GM12878 (cell line): Measurements from ENCODE around the gene NLGN4X. TPM values are rescaled to one million over a fixed set of nuclear protein-coding genes. Genes with fewer than 3 reads are reported as not detected.

ENCODE experiments used
- ATAC-seq: fragments of 200-7000 bp; cut with Tn5 transposase; 3 replicates; pipeline ENCODE4 v1.9.1; 2020; ENCODE audit warnings: mild to moderate bottlenecking, moderate library complexity
- BruUV-seq: library from RNA; stranded (reverse); fragments of 400-500 nt; replicated peaks from 2 replicates; lab custom pipeline; 2021; lab: Mats Ljungman, UMichigan
- CTCF ChIA-PET: fragments of 300-600 bp; sonication (Branson Sonifier 250); formaldehyde crosslinking; extraction: SDS; loops from one replicate; lab custom pipeline; 2021; ENCODE audit warnings: inconsistent platforms; lab: Yijun Ruan, JAX
- POLR2A ChIA-PET: fragments of 350-600 bp; formaldehyde crosslinking; extraction: SDS; loops from one replicate; lab custom pipeline; 2021; ENCODE audit warnings: inconsistent platforms; lab: Charles Lee
- RAD21 ChIA-PET: fragments of 300-600 bp; sonication (Branson Sonifier 250); formaldehyde crosslinking; loops from one replicate; lab custom pipeline; 2023; ENCODE audit warnings: antibody characterized with exemption; ENCODE audit not compliant: unreplicated experiment; lab: Charles Lee
- SMC1A ChIA-PET: fragments of 300-600 bp; sonication (Branson Sonifier 250); formaldehyde crosslinking; loops from one replicate; lab custom pipeline; 2023; ENCODE audit not compliant: unreplicated experiment, uncharacterized antibody; lab: Charles Lee
- DNase-seq: peaks from one replicate; pipeline ENCODE4 v3.0.0-alpha.2; 2011; ENCODE audit warnings: low read depth, low spot score
- FAIRE-seq: peaks from 3 replicates; lab custom pipeline; 2011; peaks lifted over from hg19 to GRCh38; lab: Jason Lieb, UNC
- H2AFZ ChIP-seq: 2 replicates; pipeline ENCODE4 v1.6.0; 2011; ENCODE audit warnings: low read depth, low read length, control low read depth; ENCODE audit not compliant: control insufficient read depth
- H3K27ac ChIP-seq: 2 replicates; pipeline ENCODE4 v1.5.1; 2011; ENCODE audit warnings: control low read depth; ENCODE audit not compliant: control insufficient read depth, insufficient read depth
- H3K27me3 ChIP-seq, 2 experiments: replicated peaks in 1 of 2; 2 replicates each; pipeline versions ENCODE4 v1.6.0 to v1.6.1; 2011; ENCODE audit warnings: low read length in 1 of 2; ENCODE audit not compliant: control insufficient read depth in 2 of 2, insufficient read depth in 2 of 2
- H3K36me3 ChIP-seq, 2 experiments: 2 replicates each; pipeline ENCODE4 v1.5.1; 2011; ENCODE audit warnings: low read length in 1 of 2; ENCODE audit not compliant: control insufficient read depth in 2 of 2, insufficient read depth in 2 of 2
- H3K4me1 ChIP-seq: 2 replicates; pipeline ENCODE4 v1.6.1; 2011; ENCODE audit warnings: mild to moderate bottlenecking, low read length, moderate library complexity, mixed read lengths; ENCODE audit not compliant: control insufficient read depth, insufficient read depth
- H3K4me2 ChIP-seq: 2 replicates; pipeline ENCODE4 v1.6.0; 2011; ENCODE audit warnings: control low read depth; ENCODE audit not compliant: control insufficient read depth, insufficient read depth
- H3K4me3 ChIP-seq: fragments of 200-600 bp; sonication (generic); 2 replicates; pipeline ENCODE4 v1.5.1; 2016
- H3K79me2 ChIP-seq: 2 replicates; pipeline ENCODE4 v1.6.0; 2011; ENCODE audit warnings: low read length; ENCODE audit not compliant: control insufficient read depth, insufficient read depth
- H3K9ac ChIP-seq: 2 replicates; pipeline ENCODE4 v1.8.0; 2011; ENCODE audit warnings: low read length, control low read depth, mixed read lengths; ENCODE audit not compliant: control insufficient read depth, insufficient read depth
- H3K9me3 ChIP-seq: replicated peaks from 3 replicates; pipeline ENCODE4 v1.5.1; 2011; ENCODE audit warnings: mild to moderate bottlenecking, low read length; ENCODE audit not compliant: control insufficient read depth, insufficient read depth
- H4K20me1 ChIP-seq: 2 replicates; pipeline ENCODE4 v1.6.0; 2011; ENCODE audit not compliant: control insufficient read depth, insufficient read depth
- BCL11A ChIP-seq: IDR thresholded peaks from 2 replicates; pipeline ENCODE4 v1.6.1; 2011; ENCODE audit warnings: low read depth, low read length
- JUND ChIP-seq: IDR thresholded peaks from 2 replicates; pipeline ENCODE4 v1.6.1; 2012; ENCODE audit warnings: low read depth, mild to moderate bottlenecking, low read length, improper control_type of control experiment, moderate library complexity
- NR2C2 ChIP-seq: IDR thresholded peaks from 2 replicates; pipeline ENCODE4 v1.6.1; 2011; ENCODE audit warnings: borderline replicate concordance, low read depth; ENCODE audit not compliant: control insufficient read depth, insufficient read length
- NRF1 ChIP-seq: conservative IDR thresholded peaks from 2 replicates; pipeline ENCODE4 v1.6.1; 2011; ENCODE audit warnings: mild to moderate bottlenecking, low read depth, low read length, improper control_type of control experiment
- POLR2AphosphoS5 ChIP-seq: IDR thresholded peaks from 2 replicates; pipeline ENCODE4 v1.6.1; 2011; ENCODE audit warnings: mild to moderate bottlenecking, low read length, inconsistent platforms
- REST ChIP-seq: IDR thresholded peaks from 2 replicates; pipeline ENCODE4 v1.6.1; 2012; ENCODE audit warnings: mild to moderate bottlenecking, low read depth, low read length
- RUNX3 ChIP-seq: IDR thresholded peaks from 2 replicates; pipeline ENCODE4 v1.6.1; 2012; ENCODE audit warnings: low read length, inconsistent platforms
- WGBS: methylation state at CpG from one replicate; pipeline ENCODE4 v1.1.6; 2016; ENCODE audit warnings: low lambda C conversion rate; ENCODE audit not compliant: insufficient replicate concordance, insufficient coverage; ENCODE audit errors: missing lambda C conversion rate; 5-methylcytosine and 5-hydroxymethylcytosine counted together
- in situ Hi-C: fragments of 300-500 bp; cut with MboI; formaldehyde crosslinking; loops from 9 replicates; pipeline ENCODE4 v1.14.3; 2018; ENCODE audit warnings: mixed read lengths
- intact Hi-C: fragments of 100-400 bp; cut with micrococcal nuclease; formaldehyde crosslinking; loops from one replicate; pipeline ENCODE4 v1.14.2; 2022; ENCODE audit not compliant: unreplicated experiment
- polyA plus RNA-seq, 11 experiments: library from polyadenylated mRNA; depleted of rRNA in 4 of 11; unstranded in 6 of 11; stranded (reverse) in 5 of 11; fragments of >200 nt; fragmentation: Nextera tagmentation in 4 of 11; fragmentation: Illumina TruSeq in 1 of 11; extraction: Ambion mirVana in 4 of 11; extraction: Trizol in 1 of 11; gene quantifications; 1 replicate in 1 of 11; 2 replicates in 10 of 11; pipeline versions ENCODE4 v1.2.1 to v1.2.3, GENCODE V29; 2011 to 2016; ENCODE audit warnings: inconsistent platforms in 2 of 11, missing spikeins in 2 of 11, low read depth in 1 of 11
- total RNA-seq, 4 experiments: library from RNA; depleted of rRNA in 3 of 4; stranded (reverse); fragments of >200 nt in 3 of 4; fragmentation: Illumina TruSeq in 1 of 4; extraction: Trizol in 1 of 4; gene quantifications; 2 replicates each; pipeline versions ENCODE4 v1.2.1 to v1.2.3, GENCODE V29; 2013 to 2021
- TF ChIP-seq, protein P1 (sequence below): IDR thresholded peaks from 2 replicates; pipeline ENCODE4 v1.6.1; 2012; ENCODE audit warnings: low read depth, low read length, improper control_type of control experiment
- TF ChIP-seq, protein P2 (sequence below): fragments of 450-650 bp; IDR thresholded peaks from 2 replicates; pipeline ENCODE4 v1.6.1; 2017; ENCODE audit warnings: mild to moderate bottlenecking, moderate library complexity

Gene NLGN4X
- total and polyA plus RNA-seq, 10 of the 15 experiments (the other 5 are each of a cell fraction or from before 2014, with no cell fraction given) = 0.02 to 1.5 (median 0.09) TPM; not detected in 2

DNA sequence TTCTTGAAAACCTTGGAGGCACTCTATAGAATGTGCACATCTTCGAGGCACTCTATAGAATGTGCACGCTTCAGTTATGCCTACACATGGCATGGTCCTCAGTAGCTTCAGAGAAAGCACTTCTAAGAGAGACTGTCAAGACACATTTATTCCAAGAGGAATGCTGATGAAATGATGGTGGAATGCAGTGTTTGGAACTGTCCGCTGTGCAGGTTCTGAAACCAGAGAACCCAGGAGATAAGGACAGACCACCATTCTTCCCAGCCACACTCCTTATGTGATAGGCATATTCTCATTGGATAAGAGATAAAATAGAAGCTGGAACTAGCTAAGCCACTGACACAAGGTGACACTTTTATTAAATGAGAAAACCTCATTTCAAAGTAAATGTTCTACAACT is 263.3 kb downstream of the NLGN4X start:
- Histone ChIP-seq H3K79me2 (no peaks in the 10 kb centered on the region), H3K36me3 (no peaks in the 10 kb centered on the region), H3K9ac (no peak overlapping the region), H3K4me2 (no peak overlapping the region), H3K9me3 (no peaks in the 10 kb centered on the region), H3K27ac (no peak overlapping the region), H3K4me3 (no peak overlapping the region), H2AFZ (no peak overlapping the region), H3K4me1 (no peaks in the 10 kb centered on the region), H3K27me3 (no peaks in the 10 kb centered on the region), H4K20me1 (no peaks in the 10 kb centered on the region)
- ChIA-PET CTCF (no interaction called here), RAD21 (no interaction called here), SMC1A (interaction anchor here (1.3 kb wide), 1 partner anchor 29 kb away, joined by 3 read pairs; no protein-coding TSS in a partner anchor), POLR2A (no interaction called here)
- TF ChIP-seq POLR2AphosphoS5 (no peak), RUNX3 (no peak), REST (peak; percentile 36; the same call in 1 of the 2 replicates), BCL11A (no peak)
- in situ Hi-C loops = no loop called here
- BruUV-seq = no TSS peak
- ATAC-seq = no peak
- no peak for FAIRE-seq
- intact Hi-C loops = no loop called here
- WGBS = 22% methylated on average over 3 of the region's 3 CpGs
- no peak for DNase-seq

GRCh38 chrX:5959286-5959685 is 269.4 kb downstream of the NLGN4X start:
- ChIA-PET POLR2A (no interaction called here), SMC1A (interaction anchor here (1.2 kb wide), 1 partner anchor 43 kb away, joined by 4 read pairs; no protein-coding TSS in a partner anchor), RAD21 (no interaction called here), CTCF (no interaction called here)
- H3K79me2 ChIP-seq = no peaks in the 10 kb centered on the region
- H2AFZ ChIP-seq = no peak overlapping the region
- in situ Hi-C loops = no loop called here
- BruUV-seq = no TSS peak
- no peak for FAIRE-seq
- WGBS = 17% methylated on average over 2 of the region's 2 CpGs
- H4K20me1 ChIP-seq = no peaks in the 10 kb centered on the region
- intact Hi-C loops = no loop called here
- no peak overlapping the region for H3K4me2 ChIP-seq
- no peaks in the 10 kb centered on the region for H3K27me3 ChIP-seq
- no peak for ATAC-seq
- no peak for DNase-seq
- no peak overlapping the region for H3K4me3 ChIP-seq
- no peaks in the 10 kb centered on the region for H3K36me3 ChIP-seq
- no peak overlapping the region for H3K27ac ChIP-seq
- H3K4me1 ChIP-seq = no peaks in the 10 kb centered on the region
- no peaks in the 10 kb centered on the region for H3K9me3 ChIP-seq
- H3K9ac ChIP-seq = no peak overlapping the region
- TF ChIP-seq JUND = no peak
- TF ChIP-seq, protein P1, sequence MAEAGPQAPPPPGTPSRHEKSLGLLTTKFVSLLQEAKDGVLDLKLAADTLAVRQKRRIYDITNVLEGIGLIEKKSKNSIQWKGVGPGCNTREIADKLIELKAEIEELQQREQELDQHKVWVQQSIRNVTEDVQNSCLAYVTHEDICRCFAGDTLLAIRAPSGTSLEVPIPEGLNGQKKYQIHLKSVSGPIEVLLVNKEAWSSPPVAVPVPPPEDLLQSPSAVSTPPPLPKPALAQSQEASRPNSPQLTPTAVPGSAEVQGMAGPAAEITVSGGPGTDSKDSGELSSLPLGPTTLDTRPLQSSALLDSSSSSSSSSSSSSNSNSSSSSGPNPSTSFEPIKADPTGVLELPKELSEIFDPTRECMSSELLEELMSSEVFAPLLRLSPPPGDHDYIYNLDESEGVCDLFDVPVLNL = no peak
- TF ChIP-seq NR2C2 = no peak
- TF ChIP-seq, protein P2, sequence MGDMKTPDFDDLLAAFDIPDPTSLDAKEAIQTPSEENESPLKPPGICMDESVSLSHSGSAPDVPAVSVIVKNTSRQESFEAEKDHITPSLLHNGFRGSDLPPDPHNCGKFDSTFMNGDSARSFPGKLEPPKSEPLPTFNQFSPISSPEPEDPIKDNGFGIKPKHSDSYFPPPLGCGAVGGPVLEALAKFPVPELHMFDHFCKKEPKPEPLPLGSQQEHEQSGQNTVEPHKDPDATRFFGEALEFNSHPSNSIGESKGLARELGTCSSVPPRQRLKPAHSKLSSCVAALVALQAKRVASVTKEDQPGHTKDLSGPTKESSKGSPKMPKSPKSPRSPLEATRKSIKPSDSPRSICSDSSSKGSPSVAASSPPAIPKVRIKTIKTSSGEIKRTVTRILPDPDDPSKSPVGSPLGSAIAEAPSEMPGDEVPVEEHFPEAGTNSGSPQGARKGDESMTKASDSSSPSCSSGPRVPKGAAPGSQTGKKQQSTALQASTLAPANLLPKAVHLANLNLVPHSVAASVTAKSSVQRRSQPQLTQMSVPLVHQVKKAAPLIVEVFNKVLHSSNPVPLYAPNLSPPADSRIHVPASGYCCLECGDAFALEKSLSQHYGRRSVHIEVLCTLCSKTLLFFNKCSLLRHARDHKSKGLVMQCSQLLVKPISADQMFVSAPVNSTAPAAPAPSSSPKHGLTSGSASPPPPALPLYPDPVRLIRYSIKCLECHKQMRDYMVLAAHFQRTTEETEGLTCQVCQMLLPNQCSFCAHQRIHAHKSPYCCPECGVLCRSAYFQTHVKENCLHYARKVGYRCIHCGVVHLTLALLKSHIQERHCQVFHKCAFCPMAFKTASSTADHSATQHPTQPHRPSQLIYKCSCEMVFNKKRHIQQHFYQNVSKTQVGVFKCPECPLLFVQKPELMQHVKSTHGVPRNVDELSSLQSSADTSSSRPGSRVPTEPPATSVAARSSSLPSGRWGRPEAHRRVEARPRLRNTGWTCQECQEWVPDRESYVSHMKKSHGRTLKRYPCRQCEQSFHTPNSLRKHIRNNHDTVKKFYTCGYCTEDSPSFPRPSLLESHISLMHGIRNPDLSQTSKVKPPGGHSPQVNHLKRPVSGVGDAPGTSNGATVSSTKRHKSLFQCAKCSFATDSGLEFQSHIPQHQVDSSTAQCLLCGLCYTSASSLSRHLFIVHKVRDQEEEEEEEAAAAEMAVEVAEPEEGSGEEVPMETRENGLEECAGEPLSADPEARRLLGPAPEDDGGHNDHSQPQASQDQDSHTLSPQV = no peak
- no peak for TF ChIP-seq NRF1
